ENCODE results near the gene ERBIN. TPM values are rescaled to one million over a fixed set of nuclear protein-coding genes. Genes with fewer than 3 reads are reported as not detected.

Gene ERBIN
- total and polyA plus RNA-seq, 2 experiments from 2014 or later = 46.4 to 112 TPM

- no peak for TF ChIP-seq EZH2 (IDR thresholded peaks at IDR 0.05; ENCODE audit: insufficient read depth, poor library complexity, severe bottlenecking)
- TF ChIP-seq EZH2phosphoT487 (IDR thresholded peaks at IDR 0.05; ENCODE audit: insufficient read depth, low read depth) = no peak
- no peaks in the 10 kb centered on the region; the same call in 1 of the 2 replicates for H4K20me1 ChIP-seq (ENCODE audit: insufficient read depth)
These were observed 67.9 kb downstream of the ERBIN start for GRCh38 chr5:65994117-65994786.

GRCh38 chr5:65999061-65999723 lies 72.8 kb downstream of the ERBIN start:
- no peak for DNase-seq
- no peak overlapping the region for H3K4me2 ChIP-seq (ENCODE audit: unreplicated experiment)

More at GRCh38 chr5:65994117-65994786, 67.9 kb downstream of the ERBIN start:
- Histone ChIP-seq H3K4me1 (ENCODE audit: insufficient read depth) (no peaks in the 10 kb centered on the region), H3K9ac (no peak overlapping the region), H3F3A (ENCODE audit: insufficient read depth) (peaks cover 26% of the 10 kb centered on the region; the same call in 1 of the 2 replicates), H3K4me3 (no peak overlapping the region), H3K36me3 (ENCODE audit: low read depth) (peaks cover 54% of the 10 kb centered on the region), H3K79me2 (ENCODE audit: insufficient read depth) (peaks cover 100% of the 10 kb centered on the region), H3K27ac (no peak overlapping the region), H3K9me2 (ENCODE audit: insufficient read depth) (no peaks in the 10 kb centered on the region), H3K27me3 (replicated peaks; ENCODE audit: insufficient read depth) (no peaks in the 10 kb centered on the region), H3K4me2 (ENCODE audit: unreplicated experiment) (no peak overlapping the region), H2AFZ (no peak overlapping the region), H3K9me3 (ENCODE audit: low read depth) (no peaks in the 10 kb centered on the region)
- DNase-seq = no peak
- 98 to 100% methylated on average over 1 of the region's 1 CpG for WGBS, 2 experiments (ENCODE audit: low coverage in 1 of 2, low lambda C conversion rate in 2 of 2, missing lambda C conversion rate in 2 of 2)
- in situ Hi-C loops (cut with MboI) = no loop called here

GRCh38 chr5:66001952-66002351 lies 75.6 kb downstream of the ERBIN start:
- in situ Hi-C loops (cut with MboI) = no loop called here
- no peak overlapping the region for H3K4me2 ChIP-seq (ENCODE audit: unreplicated experiment)
- H3K4me3 ChIP-seq = no peak overlapping the region
- peaks cover 93% of the 10 kb centered on the region for H3K79me2 ChIP-seq (ENCODE audit: insufficient read depth)
- no peak overlapping the region for H3K9ac ChIP-seq
- no peaks in the 10 kb centered on the region for H3K4me1 ChIP-seq (ENCODE audit: insufficient read depth)
- H3K36me3 ChIP-seq (ENCODE audit: low read depth) = peaks cover 24% of the 10 kb centered on the region; the same call in 1 of the 2 replicates
- WGBS, 2 experiments (ENCODE audit: low coverage in 1 of 2, low lambda C conversion rate in 2 of 2, missing lambda C conversion rate in 2 of 2) = 99 to 100% methylated on average over 4 of the region's 4 CpGs
- no peaks in the 10 kb centered on the region for H3K9me2 ChIP-seq (ENCODE audit: insufficient read depth)
- H3K9me3 ChIP-seq (ENCODE audit: low read depth) = no peaks in the 10 kb centered on the region
- H2AFZ ChIP-seq = no peak overlapping the region
- no peak for TF ChIP-seq EZH2 (IDR thresholded peaks at IDR 0.05; ENCODE audit: insufficient read depth, poor library complexity, severe bottlenecking)
- TF ChIP-seq EZH2phosphoT487 (IDR thresholded peaks at IDR 0.05; ENCODE audit: insufficient read depth, low read depth) = no peak
- peaks cover 23% of the 10 kb centered on the region; the same call in 1 of the 2 replicates for H3F3A ChIP-seq (ENCODE audit: insufficient read depth)
- peaks cover 26% of the 10 kb centered on the region; the same call in 1 of the 2 replicates for H4K20me1 ChIP-seq (ENCODE audit: insufficient read depth)
- DNase-seq = no peak
- no peak overlapping the region for H3K27ac ChIP-seq
- no peaks in the 10 kb centered on the region for H3K27me3 ChIP-seq (replicated peaks; ENCODE audit: insufficient read depth)

More at GRCh38 chr5:65999061-65999723, 72.8 kb downstream of the ERBIN start:
- Histone ChIP-seq H3K27me3 (replicated peaks; ENCODE audit: insufficient read depth) (no peaks in the 10 kb centered on the region), H3K36me3 (ENCODE audit: low read depth) (peaks cover 37% of the 10 kb centered on the region), H3F3A (ENCODE audit: insufficient read depth) (peaks cover 33% of the 10 kb centered on the region), H3K4me3 (no peak overlapping the region), H3K9me3 (ENCODE audit: low read depth) (no peaks in the 10 kb centered on the region), H3K27ac (no peak overlapping the region), H2AFZ (no peak overlapping the region), H3K79me2 (ENCODE audit: insufficient read depth) (peaks cover 100% of the 10 kb centered on the region), H3K9me2 (ENCODE audit: insufficient read depth) (no peaks in the 10 kb centered on the region), H4K20me1 (ENCODE audit: insufficient read depth) (peaks cover 20% of the 10 kb centered on the region), H3K4me1 (ENCODE audit: insufficient read depth) (no peaks in the 10 kb centered on the region), H3K9ac (no peak overlapping the region)
- WGBS, 2 experiments (ENCODE audit: low coverage in 1 of 2, low lambda C conversion rate in 2 of 2, missing lambda C conversion rate in 2 of 2) = 93 to 95% methylated on average over 9 of the region's 9 CpGs
- in situ Hi-C loops (cut with MboI) = no loop called here
- no peak for TF ChIP-seq EZH2phosphoT487 (IDR thresholded peaks at IDR 0.05; ENCODE audit: insufficient read depth, low read depth)

GRCh38 chr5:66002415-66002814 lies 76.0 kb downstream of the ERBIN start:
- peaks cover 23% of the 10 kb centered on the region; the same call in 1 of the 2 replicates for H3F3A ChIP-seq (ENCODE audit: insufficient read depth)
- TF ChIP-seq EZH2 (IDR thresholded peaks at IDR 0.05; ENCODE audit: insufficient read depth, poor library complexity, severe bottlenecking) (no peak), EZH2phosphoT487 (IDR thresholded peaks at IDR 0.05; ENCODE audit: insufficient read depth, low read depth) (no peak)
- H3K9me2 ChIP-seq (ENCODE audit: insufficient read depth) = no peaks in the 10 kb centered on the region
- H3K4me3 ChIP-seq = no peak overlapping the region
- no peaks in the 10 kb centered on the region for H3K4me1 ChIP-seq (ENCODE audit: insufficient read depth)
- H3K36me3 ChIP-seq (ENCODE audit: low read depth) = peaks cover 24% of the 10 kb centered on the region; the same call in 1 of the 2 replicates
- H4K20me1 ChIP-seq (ENCODE audit: insufficient read depth) = peaks cover 26% of the 10 kb centered on the region; the same call in 1 of the 2 replicates
- no peak for DNase-seq
- no peak overlapping the region for H3K9ac ChIP-seq
- 96 to 98% methylated on average over 2 of the region's 2 CpGs for WGBS, 2 experiments (ENCODE audit: low coverage in 1 of 2, low lambda C conversion rate in 2 of 2, missing lambda C conversion rate in 2 of 2)
- H2AFZ ChIP-seq = no peak overlapping the region
- no peaks in the 10 kb centered on the region for H3K27me3 ChIP-seq (replicated peaks; ENCODE audit: insufficient read depth)
- no peak overlapping the region for H3K27ac ChIP-seq
- H3K79me2 ChIP-seq (ENCODE audit: insufficient read depth) = peaks cover 93% of the 10 kb centered on the region
- no peak overlapping the region for H3K4me2 ChIP-seq (ENCODE audit: unreplicated experiment)
- no peaks in the 10 kb centered on the region for H3K9me3 ChIP-seq (ENCODE audit: low read depth)
- in situ Hi-C loops (cut with MboI) = no loop called here

Data from GM23248 (cell line).